Measurements from ENCODE around the gene BBS9. TPM values are rescaled to one million over a fixed set of nuclear protein-coding genes. Genes with fewer than 3 reads are reported as not detected.

The BBS9 gene
- total and polyA plus RNA-seq, 9 of the 15 experiments (the other 6 are each of a cell fraction or from before 2014, with no cell fraction given), result 0.77 to 3.3 (median 2.4) TPM

DNA sequence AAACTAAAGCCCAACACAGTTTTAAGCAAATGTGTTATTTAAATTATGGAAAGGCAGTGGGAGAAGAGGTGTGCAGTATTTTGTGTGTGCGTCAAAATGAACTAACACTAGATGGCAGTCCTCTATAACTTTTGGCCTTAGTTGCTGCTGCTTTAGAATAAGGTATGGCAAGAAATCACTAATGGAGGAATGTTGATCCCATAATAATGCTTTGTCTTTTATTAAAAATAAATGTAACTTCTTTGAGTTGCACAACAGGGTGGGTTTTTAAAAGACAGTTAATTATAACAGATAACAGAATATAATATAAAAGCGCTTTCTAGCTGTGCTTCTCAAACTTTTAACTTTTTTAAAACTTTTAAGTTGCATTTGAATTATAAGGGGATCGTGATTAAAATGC, 56.4 kb downstream of the BBS9 start (continued):
- TF ChIP-seq, protein P1, sequence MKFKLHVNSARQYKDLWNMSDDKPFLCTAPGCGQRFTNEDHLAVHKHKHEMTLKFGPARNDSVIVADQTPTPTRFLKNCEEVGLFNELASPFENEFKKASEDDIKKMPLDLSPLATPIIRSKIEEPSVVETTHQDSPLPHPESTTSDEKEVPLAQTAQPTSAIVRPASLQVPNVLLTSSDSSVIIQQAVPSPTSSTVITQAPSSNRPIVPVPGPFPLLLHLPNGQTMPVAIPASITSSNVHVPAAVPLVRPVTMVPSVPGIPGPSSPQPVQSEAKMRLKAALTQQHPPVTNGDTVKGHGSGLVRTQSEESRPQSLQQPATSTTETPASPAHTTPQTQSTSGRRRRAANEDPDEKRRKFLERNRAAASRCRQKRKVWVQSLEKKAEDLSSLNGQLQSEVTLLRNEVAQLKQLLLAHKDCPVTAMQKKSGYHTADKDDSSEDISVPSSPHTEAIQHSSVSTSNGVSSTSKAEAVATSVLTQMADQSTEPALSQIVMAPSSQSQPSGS (CRISPR knock-in tag; IDR thresholded peaks at IDR 0.05), result no peak
- TF ChIP-seq ZNF644 (tag; IDR thresholded peaks at IDR 0.05; ENCODE audit: low read depth), result no peak
- no peak for TF ChIP-seq SMARCA4 (IDR thresholded peaks at IDR 0.05)
- TF ChIP-seq, protein P2, sequence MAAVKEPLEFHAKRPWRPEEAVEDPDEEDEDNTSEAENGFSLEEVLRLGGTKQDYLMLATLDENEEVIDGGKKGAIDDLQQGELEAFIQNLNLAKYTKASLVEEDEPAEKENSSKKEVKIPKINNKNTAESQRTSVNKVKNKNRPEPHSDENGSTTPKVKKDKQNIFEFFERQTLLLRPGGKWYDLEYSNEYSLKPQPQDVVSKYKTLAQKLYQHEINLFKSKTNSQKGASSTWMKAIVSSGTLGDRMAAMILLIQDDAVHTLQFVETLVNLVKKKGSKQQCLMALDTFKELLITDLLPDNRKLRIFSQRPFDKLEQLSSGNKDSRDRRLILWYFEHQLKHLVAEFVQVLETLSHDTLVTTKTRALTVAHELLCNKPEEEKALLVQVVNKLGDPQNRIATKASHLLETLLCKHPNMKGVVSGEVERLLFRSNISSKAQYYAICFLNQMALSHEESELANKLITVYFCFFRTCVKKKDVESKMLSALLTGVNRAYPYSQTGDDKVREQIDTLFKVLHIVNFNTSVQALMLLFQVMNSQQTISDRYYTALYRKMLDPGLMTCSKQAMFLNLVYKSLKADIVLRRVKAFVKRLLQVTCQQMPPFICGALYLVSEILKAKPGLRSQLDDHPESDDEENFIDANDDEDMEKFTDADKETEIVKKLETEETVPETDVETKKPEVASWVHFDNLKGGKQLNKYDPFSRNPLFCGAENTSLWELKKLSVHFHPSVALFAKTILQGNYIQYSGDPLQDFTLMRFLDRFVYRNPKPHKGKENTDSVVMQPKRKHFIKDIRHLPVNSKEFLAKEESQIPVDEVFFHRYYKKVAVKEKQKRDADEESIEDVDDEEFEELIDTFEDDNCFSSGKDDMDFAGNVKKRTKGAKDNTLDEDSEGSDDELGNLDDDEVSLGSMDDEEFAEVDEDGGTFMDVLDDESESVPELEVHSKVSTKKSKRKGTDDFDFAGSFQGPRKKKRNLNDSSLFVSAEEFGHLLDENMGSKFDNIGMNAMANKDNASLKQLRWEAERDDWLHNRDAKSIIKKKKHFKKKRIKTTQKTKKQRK (IDR thresholded peaks at IDR 0.05; ENCODE audit: borderline replicate concordance, low read depth, low read length), result no peak
- TF ChIP-seq CUX1 (CRISPR knock-in tag; IDR thresholded peaks at IDR 0.05), result no peak
- 0 out of 2 replicates have a peak, but pooled peaks have one; percentile 17 for TF ChIP-seq SMAD4 (CRISPR knock-in tag; conservative IDR thresholded peaks at IDR 0.05)
- TF ChIP-seq CSDE1 (IDR thresholded peaks at IDR 0.05), result no peak
- no peak for TF ChIP-seq WHSC1 (IDR thresholded peaks at IDR 0.05; ENCODE audit: low read length)
- TF ChIP-seq RAD21 (CRISPR knock-in tag; conservative IDR thresholded peaks at IDR 0.05 in 1 of 2, IDR thresholded peaks at IDR 0.05 in 1 of 2), result peak; percentile 82 to 89
- TF ChIP-seq ZNF133 (CRISPR knock-in tag; IDR thresholded peaks at IDR 0.05), result no peak
- TF ChIP-seq, protein P3, sequence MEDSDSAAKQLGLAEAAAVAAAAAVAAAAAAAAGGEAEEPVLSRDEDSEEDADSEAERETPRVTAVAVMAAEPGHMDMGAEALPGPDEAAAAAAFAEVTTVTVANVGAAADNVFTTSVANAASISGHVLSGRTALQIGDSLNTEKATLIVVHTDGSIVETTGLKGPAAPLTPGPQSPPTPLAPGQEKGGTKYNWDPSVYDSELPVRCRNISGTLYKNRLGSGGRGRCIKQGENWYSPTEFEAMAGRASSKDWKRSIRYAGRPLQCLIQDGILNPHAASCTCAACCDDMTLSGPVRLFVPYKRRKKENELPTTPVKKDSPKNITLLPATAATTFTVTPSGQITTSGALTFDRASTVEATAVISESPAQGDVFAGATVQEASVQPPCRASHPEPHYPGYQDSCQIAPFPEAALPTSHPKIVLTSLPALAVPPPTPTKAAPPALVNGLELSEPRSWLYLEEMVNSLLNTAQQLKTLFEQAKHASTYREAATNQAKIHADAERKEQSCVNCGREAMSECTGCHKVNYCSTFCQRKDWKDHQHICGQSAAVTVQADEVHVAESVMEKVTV (CRISPR knock-in tag; IDR thresholded peaks at IDR 0.05), result peak; percentile 85
- no peak for TF ChIP-seq ZBTB8A (IDR thresholded peaks at IDR 0.05; ENCODE audit: partially characterized antibody)
- no peak for TF ChIP-seq RHOXF2B (CRISPR knock-in tag; conservative IDR thresholded peaks at IDR 0.05)
- TF ChIP-seq SMC3 (conservative IDR thresholded peaks at IDR 0.05; ENCODE audit: insufficient read depth, low read depth, low read length), result 0 out of 2 replicates have a peak, but pooled peaks have one; percentile 38

Data from K562 (cell line).